GM19372 (cell line): ENCODE data around the gene RIMBP2.

Experiments
- ATAC-seq: cut with Tn5 transposase; IDR thresholded peaks from one replicate; pipeline ENCODE4 v1.9.1; 2021; ENCODE audit warnings: mild to moderate bottlenecking, low read depth, moderate library complexity; ENCODE audit not compliant: unreplicated experiment

Gene RIMBP2

GRCh38 chr12:130639476-130640424 lies 76.3 kb downstream of the RIMBP2 start:
- ATAC-seq, result no peak

GRCh38 chr12:130636370-130636769 lies 79.7 kb downstream of the RIMBP2 start:
- no peak for ATAC-seq

- no peak for ATAC-seq
Observed at GRCh38 chr12:130634866-130635265, 81.2 kb downstream of the RIMBP2 start.

- no peak for ATAC-seq
Observed at GRCh38 chr12:130633771-130634170, 82.3 kb downstream of the RIMBP2 start.

GRCh38 chr12:130632642-130633041 lies 83.5 kb downstream of the RIMBP2 start:
- no peak for ATAC-seq

GRCh38 chr12:130628304-130628703 lies 87.8 kb downstream of the RIMBP2 start:
- no peak for ATAC-seq

GRCh38 chr12:130627175-130627574 lies 88.9 kb downstream of the RIMBP2 start:
- no peak for ATAC-seq

DNA sequence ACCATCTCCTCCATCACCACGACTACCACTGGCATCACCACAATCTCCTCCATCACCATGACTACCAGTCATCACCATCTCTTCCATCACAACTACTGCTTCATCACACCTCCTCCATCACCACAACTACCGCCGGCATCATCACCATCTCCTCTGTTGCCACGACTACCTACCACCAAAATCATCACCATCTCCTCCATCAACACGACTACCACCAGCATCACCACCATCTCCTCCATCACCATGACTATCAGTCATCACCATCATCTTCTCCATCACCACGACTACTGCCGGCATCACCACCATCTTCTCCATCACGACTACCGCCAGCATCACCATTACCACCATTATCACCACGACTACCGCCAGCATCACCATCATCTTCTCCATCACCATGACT lies 89.5 kb downstream of the RIMBP2 start:
- no peak for ATAC-seq

- ATAC-seq, result no peak
Observed at GRCh38 chr12:130625201-130625600, 90.9 kb downstream of the RIMBP2 start.

- ATAC-seq, result no peak
Observed at GRCh38 chr12:130622803-130623202, 93.3 kb downstream of the RIMBP2 start.

- ATAC-seq, result no peak
Observed at GRCh38 chr12:130621696-130622298, 94.3 kb downstream of the RIMBP2 start.

DNA sequence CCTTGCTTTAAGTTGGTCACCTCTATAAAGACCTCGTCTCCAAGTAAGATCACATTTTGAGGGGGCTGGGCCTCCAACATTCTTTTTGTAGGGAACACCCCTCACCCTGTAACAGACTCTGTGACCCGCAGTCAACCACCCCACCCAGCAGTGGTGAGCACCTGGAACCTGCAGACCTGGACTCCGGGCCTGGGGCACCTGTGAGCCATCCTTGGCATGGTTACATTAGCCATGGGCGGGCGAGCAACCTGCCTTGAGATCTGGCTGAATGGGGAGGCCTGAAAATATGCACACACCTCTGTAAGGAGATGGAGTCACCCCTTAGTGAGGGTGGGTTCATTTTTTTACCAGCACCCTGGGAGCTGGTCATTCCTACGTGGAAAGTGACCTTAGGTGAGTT lies 95.3 kb downstream of the RIMBP2 start:
- no peak for ATAC-seq

- no peak for ATAC-seq
Observed at GRCh38 chr12:130620281-130620680, 95.8 kb downstream of the RIMBP2 start.

GRCh38 chr12:130619385-130620001 lies 96.6 kb downstream of the RIMBP2 start:
- no peak for ATAC-seq

GRCh38 chr12:130617219-130617618 lies 98.9 kb downstream of the RIMBP2 start:
- ATAC-seq, result no peak

GRCh38 chr12:130615861-130616345 lies 100.2 kb downstream of the RIMBP2 start:
- ATAC-seq, result no peak

DNA sequence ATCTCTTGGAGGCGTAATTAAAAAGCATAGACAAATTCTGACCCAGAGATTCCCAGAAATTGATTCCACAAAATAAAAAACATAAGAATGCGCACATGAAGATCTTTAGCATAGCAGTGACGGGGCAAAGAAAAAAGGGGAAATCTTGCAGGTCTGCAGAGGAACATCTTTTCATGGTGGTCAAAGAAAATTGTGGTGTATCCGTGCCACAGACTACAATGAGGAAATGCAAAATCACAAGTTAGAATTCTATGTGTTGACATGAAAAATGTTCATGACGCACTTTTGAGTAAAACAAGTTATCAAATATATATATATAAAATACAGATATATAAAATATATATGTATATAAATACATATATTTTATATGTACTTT lies 101.6 kb downstream of the RIMBP2 start:
- ATAC-seq, result no peak

GRCh38 chr12:130613831-130614529 lies 102.1 kb downstream of the RIMBP2 start:
- ATAC-seq, result no peak

DNA sequence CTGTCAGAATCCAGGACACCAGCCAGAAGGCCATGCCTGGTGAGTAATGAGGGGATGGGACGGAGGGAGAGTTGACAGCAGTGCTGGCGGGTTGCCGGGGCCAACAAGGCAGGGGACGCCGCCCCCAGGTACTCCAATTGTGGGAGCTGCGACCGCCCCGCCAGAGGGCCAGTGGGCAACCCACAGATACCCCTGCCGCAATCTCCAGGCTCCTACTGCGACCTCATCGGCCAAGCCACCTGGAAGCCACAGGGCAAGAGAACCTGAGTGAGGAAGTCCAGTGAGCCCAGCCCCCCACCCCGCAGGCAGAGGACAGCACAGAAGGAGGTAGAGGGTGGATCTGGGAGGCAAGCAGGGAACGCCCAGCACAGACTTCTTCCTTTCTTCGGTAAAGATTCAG lies 103.0 kb downstream of the RIMBP2 start:
- ATAC-seq, result no peak

DNA sequence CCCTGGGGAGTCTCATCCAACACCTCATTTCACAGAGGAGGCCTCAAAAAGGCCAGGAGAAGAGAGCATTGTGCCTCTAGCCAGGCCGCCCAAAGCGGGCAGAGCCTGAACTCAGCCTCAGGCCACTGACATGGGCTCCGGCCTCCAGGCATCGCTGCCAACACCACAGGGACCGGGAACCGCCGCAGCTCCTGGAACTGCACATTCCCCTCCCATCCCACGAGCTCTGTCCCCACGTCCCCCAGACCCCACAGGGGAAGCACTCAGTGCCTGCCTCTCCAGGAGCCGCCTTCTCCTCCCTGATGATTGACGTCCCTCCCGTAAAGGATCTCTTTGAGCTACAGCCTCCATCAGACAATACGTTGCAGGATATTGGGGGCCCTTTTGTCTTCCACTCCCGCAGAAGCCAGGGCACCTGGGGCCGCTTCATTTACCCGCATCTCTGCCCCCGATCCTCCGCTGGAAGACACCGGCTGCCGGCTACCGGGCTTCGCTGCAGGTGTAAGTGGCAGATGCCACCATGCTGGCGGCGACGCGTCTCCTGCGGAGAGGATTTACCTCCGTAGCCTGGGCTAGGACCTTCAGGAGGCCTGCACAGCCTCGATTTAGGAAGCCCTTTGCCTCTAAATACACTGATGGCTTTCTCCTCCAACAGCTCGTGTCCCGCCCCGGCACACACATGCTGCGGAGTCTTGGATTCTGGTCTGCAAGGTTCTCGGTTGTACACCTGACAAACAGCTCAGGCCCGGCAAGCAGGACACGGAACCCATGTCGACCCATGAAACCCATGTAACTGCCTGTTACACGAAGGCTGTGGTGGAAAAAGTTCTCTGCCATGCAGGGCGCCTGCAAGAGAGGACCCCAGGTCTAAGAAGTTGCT lies 104.8 kb downstream of the RIMBP2 start:
- ATAC-seq, result no peak
